GM21381 (cell line): ENCODE measurements around the gene ZNF35.

ENCODE experiments used
- ATAC-seq: cut with Tn5 transposase; IDR thresholded peaks from one replicate; pipeline ENCODE4 v1.9.1; 2021; ENCODE audit warnings: mild to moderate bottlenecking, moderate library complexity; ENCODE audit not compliant: unreplicated experiment

The ZNF35 gene

GRCh38 chr3:44682182-44682896, 33.8 kb downstream of the ZNF35 start:
- no peak for ATAC-seq

- ATAC-seq: peak; percentile 62
These were observed 36.7 kb downstream of the ZNF35 start for GRCh38 chr3:44685128-44685800.

DNA sequence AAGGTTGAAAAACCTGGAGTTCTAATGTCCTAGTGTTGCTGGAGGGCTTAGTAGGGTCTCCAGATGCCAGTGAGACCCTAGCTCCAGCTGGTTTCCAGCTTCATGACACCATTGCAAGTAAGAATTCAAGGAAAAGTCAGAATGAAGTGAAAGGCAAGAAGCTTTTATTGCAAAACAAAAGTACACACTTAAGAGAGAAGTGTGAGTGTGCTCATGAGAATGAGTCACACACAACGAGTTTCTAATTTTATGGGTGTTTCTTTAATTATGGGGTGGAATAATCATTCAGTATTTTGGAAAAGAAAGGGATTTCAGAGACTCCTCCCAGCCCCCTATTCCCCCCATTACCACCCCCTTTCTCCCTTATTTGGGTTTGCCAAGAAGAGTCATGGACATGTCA, 39.4 kb downstream of the ZNF35 start:
- ATAC-seq: no peak
